PFSK-1 (cell line): ENCODE data around the gene TIMP3.

Experiments
- FOXP2 ChIP-seq: optimal IDR thresholded peaks from 2 replicates; pipeline ENCODE3; 2011; ENCODE audit warnings: borderline replicate concordance, control low read depth, inconsistent platforms; ENCODE audit not compliant: insufficient read depth; ENCODE audit errors: extremely low read length, extremely low read depth
- POLR2AphosphoS5 ChIP-seq: IDR thresholded peaks from 2 replicates; pipeline ENCODE4 v1.6.1; 2012; ENCODE audit warnings: low read depth, mild to moderate bottlenecking, control low read depth, low read length, moderate library complexity
- SIN3A ChIP-seq: IDR thresholded peaks from 2 replicates; pipeline ENCODE4 v1.6.1; 2012; ENCODE audit warnings: mild to moderate bottlenecking, low read length, moderate library complexity, borderline replicate concordance; ENCODE audit not compliant: insufficient read depth
- TAF1 ChIP-seq: IDR thresholded peaks from 2 replicates; pipeline ENCODE4 v1.6.1; 2012; ENCODE audit warnings: low read length, control low read depth, borderline replicate concordance; ENCODE audit not compliant: insufficient read depth
- TF ChIP-seq, protein P1 (sequence below), 2 experiments: IDR thresholded peaks; 2 replicates each; pipeline versions ENCODE4 v1.6.1 to v1.8.0; 2011 to 2012; ENCODE audit warnings: low read depth in 2 of 2, low read length in 2 of 2, control low read depth in 1 of 2, inconsistent platforms in 1 of 2, mild to moderate bottlenecking in 1 of 2, moderate library complexity in 1 of 2; ENCODE audit not compliant: insufficient read depth in 1 of 2

GRCh38 chr22:32788904-32789624 lies 12.4 kb upstream of the TIMP3 start:
- TF ChIP-seq POLR2AphosphoS5 (no peak), SIN3A (no peak), TAF1 (no peak), FOXP2 (no peak)
- TF ChIP-seq, protein P1, sequence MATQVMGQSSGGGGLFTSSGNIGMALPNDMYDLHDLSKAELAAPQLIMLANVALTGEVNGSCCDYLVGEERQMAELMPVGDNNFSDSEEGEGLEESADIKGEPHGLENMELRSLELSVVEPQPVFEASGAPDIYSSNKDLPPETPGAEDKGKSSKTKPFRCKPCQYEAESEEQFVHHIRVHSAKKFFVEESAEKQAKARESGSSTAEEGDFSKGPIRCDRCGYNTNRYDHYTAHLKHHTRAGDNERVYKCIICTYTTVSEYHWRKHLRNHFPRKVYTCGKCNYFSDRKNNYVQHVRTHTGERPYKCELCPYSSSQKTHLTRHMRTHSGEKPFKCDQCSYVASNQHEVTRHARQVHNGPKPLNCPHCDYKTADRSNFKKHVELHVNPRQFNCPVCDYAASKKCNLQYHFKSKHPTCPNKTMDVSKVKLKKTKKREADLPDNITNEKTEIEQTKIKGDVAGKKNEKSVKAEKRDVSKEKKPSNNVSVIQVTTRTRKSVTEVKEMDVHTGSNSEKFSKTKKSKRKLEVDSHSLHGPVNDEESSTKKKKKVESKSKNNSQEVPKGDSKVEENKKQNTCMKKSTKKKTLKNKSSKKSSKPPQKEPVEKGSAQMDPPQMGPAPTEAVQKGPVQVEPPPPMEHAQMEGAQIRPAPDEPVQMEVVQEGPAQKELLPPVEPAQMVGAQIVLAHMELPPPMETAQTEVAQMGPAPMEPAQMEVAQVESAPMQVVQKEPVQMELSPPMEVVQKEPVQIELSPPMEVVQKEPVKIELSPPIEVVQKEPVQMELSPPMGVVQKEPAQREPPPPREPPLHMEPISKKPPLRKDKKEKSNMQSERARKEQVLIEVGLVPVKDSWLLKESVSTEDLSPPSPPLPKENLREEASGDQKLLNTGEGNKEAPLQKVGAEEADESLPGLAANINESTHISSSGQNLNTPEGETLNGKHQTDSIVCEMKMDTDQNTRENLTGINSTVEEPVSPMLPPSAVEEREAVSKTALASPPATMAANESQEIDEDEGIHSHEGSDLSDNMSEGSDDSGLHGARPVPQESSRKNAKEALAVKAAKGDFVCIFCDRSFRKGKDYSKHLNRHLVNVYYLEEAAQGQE (IDR thresholded peaks at IDR 0.05; ENCODE audit: insufficient read depth in 1 of 2, low read depth in 2 of 2, low read length in 2 of 2) = no peak
